ENCODE data around the gene XAB2. TPM values are rescaled to one million over a fixed set of nuclear protein-coding genes. Genes with fewer than 3 reads are reported as not detected.

The XAB2 gene
- total and polyA plus RNA-seq, 2 donors (not counting 3 experiments of a cell fraction or from before 2014, with no cell fraction given): 37.3 to 47.6 TPM

GRCh38 chr19:7579182-7579581, 50.2 kb downstream of the XAB2 start:
- dilution Hi-C loops (cut with MboI; ENCODE audit: extremely low pct_ligation_motif_present, low sequenced_read_pairs): no loop called here
- FAIRE-seq (no peak), DNase-seq (ENCODE audit: low read depth, low spot score) (no peak)
- CTCF ChIA-PET: interaction anchor here (0.9 to 3.7 kb wide), 3 partner anchors 11 to 220 kb away, joined by 3 to 29 read pairs (median 3); partner anchors contain the start of gene TRAPPC5
- Histone ChIP-seq H3K4me2 (ENCODE audit: insufficient read depth, low read length) (no peak overlapping the region), H3K9me1 (replicated peaks; ENCODE audit: control insufficient read depth, extremely low read depth, insufficient read depth, low read length) (no peaks in the 10 kb centered on the region), H3K36me3 (ENCODE audit: control insufficient read depth in 2 of 2, extremely low read depth in 1 of 2, insufficient read depth in 2 of 2, low read length in 2 of 2) (no peaks in the 10 kb centered on the region), H3K4me3 (replicated peaks in 1 of 3; ENCODE audit: insufficient read depth in 1 of 3, low read depth in 1 of 3, low read length in 3 of 3) (no peak overlapping the region), H3K9me3 (replicated peaks; ENCODE audit: control insufficient read depth, insufficient read depth, low read length) (no peaks in the 10 kb centered on the region), H3K79me2 (ENCODE audit: control insufficient read depth, insufficient read depth, low read length) (no peaks in the 10 kb centered on the region), H3K4me1 (ENCODE audit: control insufficient read depth, extremely low read depth, insufficient read depth, low read length) (no peaks in the 10 kb centered on the region), H3K27ac (ENCODE audit: insufficient read depth, low read depth, low read length) (no peak overlapping the region), H3K9ac (replicated peaks; ENCODE audit: extremely low read depth, insufficient read depth, low read length) (no peak overlapping the region), H3K27me3 (ENCODE audit: control insufficient read depth in 2 of 2, insufficient read depth in 2 of 2, low read length in 2 of 2) (no peaks in the 10 kb centered on the region), H4K20me1 (replicated peaks; ENCODE audit: control insufficient read depth, extremely low read depth, insufficient read depth, low read length) (no peaks in the 10 kb centered on the region), H2AFZ (ENCODE audit: low read depth, low read length) (no peak overlapping the region)
- BruUV-seq (replicated peaks): no TSS peak
- intact Hi-C loops (cut with micrococcal nuclease): no loop called here
- TF ChIP-seq JUN (IDR thresholded peaks at IDR 0.05; ENCODE audit: borderline replicate concordance, insufficient read depth, insufficient read length, low read depth) (no peak), FOS (IDR thresholded peaks at IDR 0.05; ENCODE audit: borderline replicate concordance, insufficient read depth, low read length) (no peak), MYC (IDR thresholded peaks at IDR 0.05; ENCODE audit: low read depth, low read length) (no peak), POLR2A (IDR thresholded peaks at IDR 0.05; ENCODE audit: low read depth, low read length) (no peak), CTCF (IDR thresholded peaks at IDR 0.05; ENCODE audit: extremely low read depth in 1 of 2, insufficient read depth in 1 of 2, low read depth in 1 of 2, low read length in 2 of 2) (no peak), EZH2 (IDR thresholded peaks at IDR 0.05; ENCODE audit: borderline replicate concordance, low read depth, low read length, severe bottlenecking) (no peak), POLR2AphosphoS5 (IDR thresholded peaks at IDR 0.05; ENCODE audit: insufficient read depth, low read depth, low read length) (no peak), GATA2 (IDR thresholded peaks at IDR 0.05; ENCODE audit: insufficient read depth, insufficient read length, low read depth, low read length) (no peak), MAX (IDR thresholded peaks at IDR 0.05; ENCODE audit: insufficient read depth, insufficient read length) (no peak)
- POLR2A ChIA-PET: no interaction called here

Data from endothelial cell of umbilical vein (primary cell).